HepG2 (cell line): ENCODE results near the gene PLIN5. TPM values are rescaled to one million over a fixed set of nuclear protein-coding genes. Genes with fewer than 3 reads are reported as not detected.
A peak's percentile ranks its signal among the peaks of the same experiment; 100 is the strongest.

ENCODE experiments used
- CEBPG ChIP-seq: IDR thresholded peaks from 2 replicates; pipeline ENCODE4 v1.6.1; 2016
- FOSL1 ChIP-seq: sonication (generic); formaldehyde crosslinking; IDR thresholded peaks from 2 replicates; pipeline ENCODE4 v1.9.0; 2021; ENCODE audit warnings: missing genetic modification reagents, borderline replicate concordance
- FOXO1 ChIP-seq: sonication (generic); formaldehyde crosslinking; IDR thresholded peaks from 2 replicates; pipeline ENCODE4 v1.4.0; 2020; ENCODE audit warnings: missing genetic modification reagents
- GATAD2A ChIP-seq: IDR thresholded peaks from 2 replicates; pipeline ENCODE4 v1.6.1; 2016
- MXI1 ChIP-seq: IDR thresholded peaks from 3 replicates; pipeline ENCODE4 v1.6.1; 2012; ENCODE audit warnings: low read depth, low read length, inconsistent platforms, borderline replicate concordance
- NFATC3 ChIP-seq: sonication (generic); formaldehyde crosslinking; IDR thresholded peaks from 2 replicates; pipeline ENCODE4 v1.5.1; 2020; ENCODE audit warnings: mild to moderate bottlenecking, missing genetic modification reagents
- NFKB2 ChIP-seq: sonication (generic); formaldehyde crosslinking; IDR thresholded peaks from 2 replicates; pipeline ENCODE4 v1.4.0; 2020; ENCODE audit warnings: missing genetic modification reagents, borderline replicate concordance
- NR1H2 ChIP-seq: sonication (generic); formaldehyde crosslinking; IDR thresholded peaks from 2 replicates; pipeline ENCODE4 v1.8.1; 2022; ENCODE audit warnings: low read depth, missing genetic modification reagents, borderline replicate concordance
- POLR2AphosphoS5 ChIP-seq: IDR thresholded peaks from 2 replicates; pipeline ENCODE4 v1.6.1; 2012; ENCODE audit warnings: low read depth, low read length
- PRMT3 ChIP-seq: sonication (generic); formaldehyde crosslinking; IDR thresholded peaks from 2 replicates; pipeline ENCODE4 v1.8.1; 2022; ENCODE audit warnings: low read depth, mild to moderate bottlenecking, moderate library complexity, missing genetic modification reagents, borderline replicate concordance
- SALL1 ChIP-seq: sonication (generic); formaldehyde crosslinking; IDR thresholded peaks from 2 replicates; pipeline ENCODE4 v1.8.0; 2022; ENCODE audit warnings: mild to moderate bottlenecking, missing genetic modification reagents
- SUZ12 ChIP-seq: fragments of 150-350 bp; IDR thresholded peaks from 2 replicates; pipeline ENCODE4 v1.6.1; 2014; ENCODE audit warnings: low read depth, low read length
- TAF1 ChIP-seq: sonication (generic); formaldehyde crosslinking; IDR thresholded peaks from 2 replicates; pipeline ENCODE4 v1.4.0; 2020; ENCODE audit warnings: missing genetic modification reagents
- U2AF1 ChIP-seq: fragments of 200-400 bp; formaldehyde crosslinking; optimal IDR thresholded peaks from 2 replicates; pipeline ENCODE3; 2017; ENCODE audit warnings: mild to moderate bottlenecking, low read depth, low read length
- ZFX ChIP-seq: sonication (generic); formaldehyde crosslinking; IDR thresholded peaks from 2 replicates; pipeline ENCODE4 v1.4.0; 2020; ENCODE audit warnings: mild to moderate bottlenecking, low read depth, missing genetic modification reagents, moderate library complexity
- ZNF160 ChIP-seq: sonication (generic); formaldehyde crosslinking; IDR thresholded peaks from 2 replicates; pipeline ENCODE4 v1.8.0; 2022; ENCODE audit warnings: mild to moderate bottlenecking, inconsistent platforms, missing genetic modification reagents
- ZNF292 ChIP-seq: sonication (generic); formaldehyde crosslinking; IDR thresholded peaks from 2 replicates; pipeline ENCODE4 v1.8.1; 2022; ENCODE audit warnings: mild to moderate bottlenecking, low read depth, missing genetic modification reagents, borderline replicate concordance
- ZNF431 ChIP-seq: sonication (generic); formaldehyde crosslinking; IDR thresholded peaks from 2 replicates; pipeline ENCODE4 v1.9.0; 2022; ENCODE audit warnings: missing genetic modification reagents, low read depth, mild to moderate bottlenecking, borderline replicate concordance
- ZNF543 ChIP-seq: sonication (generic); formaldehyde crosslinking; IDR thresholded peaks from 2 replicates; pipeline ENCODE4 v1.4.0; 2020; ENCODE audit warnings: mild to moderate bottlenecking, missing genetic modification reagents
- ZNF550 ChIP-seq: sonication (generic); formaldehyde crosslinking; IDR thresholded peaks from 2 replicates; pipeline ENCODE4 v1.4.0; 2020; ENCODE audit warnings: mild to moderate bottlenecking, missing genetic modification reagents, borderline replicate concordance
- ZNF839 ChIP-seq: sonication (generic); formaldehyde crosslinking; IDR thresholded peaks from 2 replicates; pipeline ENCODE4 v1.4.0; 2020; ENCODE audit warnings: missing genetic modification reagents, mild to moderate bottlenecking, borderline replicate concordance
- polyA plus RNA-seq, 8 experiments: library from polyadenylated mRNA; depleted of rRNA in 3 of 8; stranded (reverse) in 7 of 8; unstranded in 1 of 8; fragments of >200 nt; fragmentation: Illumina TruSeq in 4 of 8; extraction: Trizol in 4 of 8; gene quantifications; 2 replicates each; pipeline versions ENCODE4 v1.2.1 to v1.2.3, GENCODE V29; 2011 to 2016; ENCODE audit warnings: low read depth in 4 of 8, missing spikeins in 1 of 8, mixed read lengths in 1 of 8; ENCODE audit not compliant: insufficient read depth in 1 of 8
- total RNA-seq, 5 experiments: library from RNA; depleted of rRNA; stranded (reverse); fragments of >200 nt; fragmentation: Illumina TruSeq; extraction: Trizol; gene quantifications; 2 replicates each; pipeline ENCODE4 v1.2.3, GENCODE V29; 2016; ENCODE audit warnings: low read depth in 1 of 5
- TF ChIP-seq, protein P1 (sequence below): sonication (generic); formaldehyde crosslinking; IDR thresholded peaks from 2 replicates; pipeline ENCODE4 v1.8.0; 2022; ENCODE audit warnings: mild to moderate bottlenecking, missing genetic modification reagents, borderline replicate concordance
- TF ChIP-seq, protein P2 (sequence below): IDR thresholded peaks from 2 replicates; pipeline ENCODE4 v1.6.1; 2016; ENCODE audit warnings: low read depth, borderline replicate concordance
- TF ChIP-seq, protein P3 (sequence below): IDR thresholded peaks from 2 replicates; pipeline ENCODE4 v1.6.1; 2016
- TF ChIP-seq, protein P4 (sequence below): sonication (generic); formaldehyde crosslinking; IDR thresholded peaks from 2 replicates; pipeline ENCODE4 v1.4.0; 2020; ENCODE audit warnings: mild to moderate bottlenecking, missing genetic modification reagents

Gene PLIN5
- total and polyA plus RNA-seq, 2 of the 13 experiments (the other 11 are each of a cell fraction or from before 2014, with no cell fraction given) = 1.8 to 4.8 TPM

DNA sequence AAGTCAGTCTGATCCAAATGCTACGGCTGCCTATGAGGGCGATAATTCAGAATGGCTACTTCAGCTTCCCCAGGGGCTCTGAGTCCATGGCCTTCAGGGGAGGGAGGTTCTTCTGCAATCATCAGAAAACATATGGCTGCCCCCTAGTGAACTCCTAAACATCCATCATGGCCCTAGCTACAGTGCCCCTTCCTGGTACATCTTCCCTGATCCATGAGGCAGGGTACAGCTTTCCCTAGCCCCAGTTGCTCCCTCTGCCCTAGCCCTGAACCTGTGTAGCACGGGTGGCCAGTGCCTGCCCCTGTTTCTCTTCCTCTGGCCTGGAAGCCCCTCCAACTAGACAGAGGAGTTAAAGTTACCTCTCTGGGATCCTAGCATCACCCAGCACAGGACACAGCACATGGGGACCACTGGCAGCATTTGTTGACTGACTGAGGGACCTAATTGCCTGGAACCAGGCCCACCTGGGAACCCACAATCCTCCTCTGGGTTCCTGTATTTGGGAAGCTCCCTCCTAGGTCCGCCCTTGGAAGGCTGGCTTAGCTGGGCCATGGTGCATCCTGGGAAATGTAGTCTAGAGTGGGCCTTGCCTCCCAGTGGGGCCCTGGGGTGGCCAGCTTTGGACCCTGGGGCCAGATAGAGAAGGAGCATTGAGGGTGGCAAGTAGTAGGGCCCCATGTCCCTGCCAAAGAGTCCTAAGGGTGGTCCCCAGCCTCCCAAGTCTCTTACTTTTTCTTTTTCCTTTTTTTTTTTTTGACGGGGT, 42.2 kb upstream of the PLIN5 start (continued):
- TF ChIP-seq ZNF431 (no peak), ZNF543 (CRISPR knock-in tag) (no peak), PRMT3 (CRISPR knock-in tag) (no peak), POLR2AphosphoS5 (no peak), FOSL1 (CRISPR knock-in tag) (no peak), ZNF550 (CRISPR knock-in tag) (no peak), TAF1 (CRISPR knock-in tag) (no peak), CEBPG (CRISPR knock-in tag) (no peak), SALL1 (no peak), NFATC3 (CRISPR knock-in tag) (no peak), ZNF839 (CRISPR knock-in tag) (0 out of 2 replicates have a peak, but pooled peaks have one; percentile 36), FOXO1 (CRISPR knock-in tag) (no peak), NR1H2 (CRISPR knock-in tag) (no peak), SUZ12 (no peak), ZFX (peak; percentile 17; the same call in 1 of the 2 replicates), ZNF292 (CRISPR knock-in tag) (no peak), MXI1 (no peak), ZNF160 (no peak), GATAD2A (no peak), U2AF1 (no peak), NFKB2 (CRISPR knock-in tag) (peak; percentile 50; the same call in 1 of the 2 replicates)
- TF ChIP-seq, protein P1, sequence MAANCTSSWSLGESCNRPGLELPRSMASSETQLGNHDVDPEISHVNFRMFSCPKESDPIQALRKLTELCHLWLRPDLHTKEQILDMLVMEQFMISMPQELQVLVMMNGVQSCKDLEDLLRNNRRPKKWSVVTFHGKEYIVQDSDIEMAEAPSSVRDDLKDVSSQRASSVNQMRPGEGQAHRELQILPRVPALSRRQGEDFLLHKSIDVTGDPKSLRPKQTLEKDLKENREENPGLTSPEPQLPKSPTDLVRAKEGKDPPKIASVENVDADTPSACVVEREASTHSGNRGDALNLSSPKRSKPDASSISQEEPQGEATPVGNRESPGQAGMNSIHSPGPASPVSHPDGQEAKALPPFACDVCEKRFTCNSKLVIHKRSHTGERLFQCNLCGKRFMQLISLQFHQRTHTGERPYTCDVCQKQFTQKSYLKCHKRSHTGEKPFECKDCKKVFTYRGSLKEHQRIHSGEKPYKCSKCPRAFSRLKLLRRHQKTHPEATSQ (CRISPR knock-in tag) = no peak
- TF ChIP-seq, protein P2, sequence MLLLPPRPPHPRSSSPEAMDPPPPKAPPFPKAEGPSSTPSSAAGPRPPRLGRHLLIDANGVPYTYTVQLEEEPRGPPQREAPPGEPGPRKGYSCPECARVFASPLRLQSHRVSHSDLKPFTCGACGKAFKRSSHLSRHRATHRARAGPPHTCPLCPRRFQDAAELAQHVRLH (CRISPR knock-in tag) = no peak
- TF ChIP-seq, protein P3, sequence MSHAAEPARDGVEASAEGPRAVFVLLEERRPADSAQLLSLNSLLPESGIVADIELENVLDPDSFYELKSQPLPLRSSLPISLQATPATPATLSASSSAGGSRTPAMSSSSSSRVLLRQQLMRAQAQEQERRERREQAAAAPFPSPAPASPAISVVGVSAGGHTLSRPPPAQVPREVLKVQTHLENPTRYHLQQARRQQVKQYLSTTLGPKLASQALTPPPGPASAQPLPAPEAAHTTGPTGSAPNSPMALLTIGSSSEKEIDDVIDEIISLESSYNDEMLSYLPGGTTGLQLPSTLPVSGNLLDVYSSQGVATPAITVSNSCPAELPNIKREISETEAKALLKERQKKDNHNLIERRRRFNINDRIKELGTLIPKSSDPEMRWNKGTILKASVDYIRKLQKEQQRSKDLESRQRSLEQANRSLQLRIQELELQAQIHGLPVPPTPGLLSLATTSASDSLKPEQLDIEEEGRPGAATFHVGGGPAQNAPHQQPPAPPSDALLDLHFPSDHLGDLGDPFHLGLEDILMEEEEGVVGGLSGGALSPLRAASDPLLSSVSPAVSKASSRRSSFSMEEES (CRISPR knock-in tag) = no peak
- TF ChIP-seq, protein P4, sequence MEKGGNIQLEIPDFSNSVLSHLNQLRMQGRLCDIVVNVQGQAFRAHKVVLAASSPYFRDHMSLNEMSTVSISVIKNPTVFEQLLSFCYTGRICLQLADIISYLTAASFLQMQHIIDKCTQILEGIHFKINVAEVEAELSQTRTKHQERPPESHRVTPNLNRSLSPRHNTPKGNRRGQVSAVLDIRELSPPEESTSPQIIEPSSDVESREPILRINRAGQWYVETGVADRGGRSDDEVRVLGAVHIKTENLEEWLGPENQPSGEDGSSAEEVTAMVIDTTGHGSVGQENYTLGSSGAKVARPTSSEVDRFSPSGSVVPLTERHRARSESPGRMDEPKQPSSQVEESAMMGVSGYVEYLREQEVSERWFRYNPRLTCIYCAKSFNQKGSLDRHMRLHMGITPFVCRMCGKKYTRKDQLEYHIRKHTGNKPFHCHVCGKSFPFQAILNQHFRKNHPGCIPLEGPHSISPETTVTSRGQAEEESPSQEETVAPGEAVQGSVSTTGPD (CRISPR knock-in tag) = no peak
